Measurements from ENCODE around the gene LZTS2.
"Not testable (repeated sequence)": the region's sequence is repeated elsewhere in the genome, so short reads cannot be mapped to it uniquely, and the experiment has no call there.

Gene LZTS2

GRCh38 chr10:100972904-100973535 lies 26.6 kb upstream of the LZTS2 start:
- Histone ChIP-seq H3K4me3 (ENCODE audit: low read depth, low read length) (no peak overlapping the region), H3K36me3 (ENCODE audit: control insufficient read depth in 2 of 2, insufficient read depth in 1 of 2, low read length in 2 of 2) (peaks cover 4 to 7% of the 10 kb centered on the region in 2 experiments; a peak in 2 of 3 replicates), H3K27ac (ENCODE audit: extremely low read depth, low read depth, low read length) (no peak overlapping the region), H3K4me1 (ENCODE audit: control insufficient read depth, insufficient read depth, low read length) (no peaks in the 10 kb centered on the region), H3K9me3 (ENCODE audit: control insufficient read depth, insufficient read depth, low read depth, low read length) (no peaks in the 10 kb centered on the region)
- CTCF ChIA-PET = interaction anchor here (0.6 to 1.7 kb wide), 4 partner anchors 11 to 46 kb away, joined by 3 to 4 read pairs (median 4); no protein-coding TSS in a partner anchor
- TF ChIP-seq SCRT1 (tag by site-specific recombination; IDR thresholded peaks at IDR 0.05; ENCODE audit: borderline replicate concordance) (no peak), ZNF223 (tag by site-specific recombination; IDR thresholded peaks at IDR 0.05) (no peak), ZBTB8A (tag by site-specific recombination; IDR thresholded peaks at IDR 0.05) (no peak), ZNF16 (tag by site-specific recombination; IDR thresholded peaks at IDR 0.05; ENCODE audit: low read depth) (no peak), MZF1 (tag by site-specific recombination; IDR thresholded peaks at IDR 0.05; ENCODE audit: borderline replicate concordance) (no peak), ZNF692 (tag by site-specific recombination; IDR thresholded peaks at IDR 0.05) (no peak), ZNF48 (tag by site-specific recombination; IDR thresholded peaks at IDR 0.05) (no peak), ZNF664 (tag by site-specific recombination; IDR thresholded peaks at IDR 0.05) (no peak), ZNF654 (tag by site-specific recombination; IDR thresholded peaks at IDR 0.05; ENCODE audit: low read depth) (no peak), HOXA7 (CRISPR knock-in tag; IDR thresholded peaks at IDR 0.05; ENCODE audit: borderline replicate concordance) (no peak), REPIN1 (tag by site-specific recombination; IDR thresholded peaks at IDR 0.05; ENCODE audit: low read depth) (no peak), ZBTB11 (tag by site-specific recombination; conservative IDR thresholded peaks at IDR 0.05; ENCODE audit: low read depth) (no peak), ZNF626 (tag by site-specific recombination; IDR thresholded peaks at IDR 0.05) (no peak), INSM2 (tag by site-specific recombination; IDR thresholded peaks at IDR 0.05) (no peak), GFI1B (tag by site-specific recombination; IDR thresholded peaks at IDR 0.05) (no peak), ZNF658 (tag by site-specific recombination; IDR thresholded peaks at IDR 0.05) (no peak)
- POLR2A ChIA-PET = interaction anchor here (1.1 kb wide), 1 partner anchor 24 kb away, joined by 4 read pairs; no protein-coding TSS in a partner anchor

GRCh38 chr10:100975397-100975796 lies 24.2 kb upstream of the LZTS2 start:
- H3K4me3 ChIP-seq (ENCODE audit: low read depth, low read length); H3K4me1 ChIP-seq (ENCODE audit: control insufficient read depth, insufficient read depth, low read length); H3K27ac ChIP-seq (ENCODE audit: extremely low read depth, low read depth, low read length); H3K9me3 ChIP-seq (ENCODE audit: control insufficient read depth, insufficient read depth, low read depth, low read length); POLR2A ChIA-PET: not testable (repeated sequence)
- H3K36me3 ChIP-seq (ENCODE audit: control insufficient read depth in 2 of 2, insufficient read depth in 1 of 2, low read length in 2 of 2) = peaks cover 4 to 28% of the 10 kb centered on the region in 2 experiments
- CTCF ChIA-PET = interaction anchor here (0.7 kb wide), 1 partner anchor 141 kb away, joined by 3 read pairs; no protein-coding TSS in a partner anchor
